ENCODE measurements around the gene PDLIM1. TPM values are rescaled to one million over a fixed set of nuclear protein-coding genes. Genes with fewer than 3 reads are reported as not detected.

PDLIM1 gene
- total and polyA plus RNA-seq, 9 donors: 6.1 to 76.7 (median 47.8) TPM

- Histone ChIP-seq H3K9me3 (replicated peaks; ENCODE audit: control insufficient read depth, low read depth, low read length) (no peaks in the 10 kb centered on the region), H3K27ac (ENCODE audit: low read length) (peak overlapping the region; percentile 72), H3K27me3 (ENCODE audit: control insufficient read depth, insufficient read depth, low read length) (no peaks in the 10 kb centered on the region), H3K4me3 (ENCODE audit: low read length) (no peak overlapping the region), H3K36me3 (ENCODE audit: control insufficient read depth, insufficient read depth, low read length) (peaks cover 2% of the 10 kb centered on the region), H3K4me1 (ENCODE audit: control insufficient read depth, insufficient read depth, low read length) (peaks cover 3% of the 10 kb centered on the region)
- peak; percentile 77 for DNase-seq
- no CpG with 5 or more reads among the region's 1 CpG for WGBS (ENCODE audit: insufficient coverage)
These were observed 24.1 kb downstream of the PDLIM1 start for GRCh38 chr10:95266674-95267095.

GRCh38 chr10:95265572-95265971 is 25.2 kb downstream of the PDLIM1 start:
- no peak overlapping the region for H3K4me3 ChIP-seq (ENCODE audit: low read length)
- no peaks in the 10 kb centered on the region for H3K27me3 ChIP-seq (ENCODE audit: control insufficient read depth, insufficient read depth, low read length)
- peaks cover 10% of the 10 kb centered on the region for H3K4me1 ChIP-seq (ENCODE audit: control insufficient read depth, insufficient read depth, low read length)
- H3K9me3 ChIP-seq (replicated peaks; ENCODE audit: control insufficient read depth, low read depth, low read length): no peaks in the 10 kb centered on the region
- WGBS (ENCODE audit: insufficient coverage): 98% methylated on average over 7 of the region's 8 CpGs
- no peak overlapping the region for H3K27ac ChIP-seq (ENCODE audit: low read length)
- no peak for DNase-seq
- peaks cover 2% of the 10 kb centered on the region for H3K36me3 ChIP-seq (ENCODE audit: control insufficient read depth, insufficient read depth, low read length)

GRCh38 chr10:95264227-95265051 is 26.4 kb downstream of the PDLIM1 start:
- Histone ChIP-seq H3K27me3 (ENCODE audit: control insufficient read depth, insufficient read depth, low read length) (no peaks in the 10 kb centered on the region), H3K27ac (ENCODE audit: low read length) (no peak overlapping the region), H3K4me3 (ENCODE audit: low read length) (no peak overlapping the region), H3K4me1 (ENCODE audit: control insufficient read depth, insufficient read depth, low read length) (peaks cover 12% of the 10 kb centered on the region), H3K36me3 (ENCODE audit: control insufficient read depth, insufficient read depth, low read length) (peaks cover 2% of the 10 kb centered on the region), H3K9me3 (replicated peaks; ENCODE audit: control insufficient read depth, low read depth, low read length) (no peaks in the 10 kb centered on the region)
- WGBS (ENCODE audit: insufficient coverage): 60% methylated on average over 2 of the region's 6 CpGs
- DNase-seq: no peak

GRCh38 chr10:95263864-95264226 is 27.0 kb downstream of the PDLIM1 start:
- DNase-seq: no peak
- Histone ChIP-seq H3K36me3 (ENCODE audit: control insufficient read depth, insufficient read depth, low read length) (peaks cover 2% of the 10 kb centered on the region), H3K27me3 (ENCODE audit: control insufficient read depth, insufficient read depth, low read length) (no peaks in the 10 kb centered on the region), H3K9me3 (replicated peaks; ENCODE audit: control insufficient read depth, low read depth, low read length) (no peaks in the 10 kb centered on the region), H3K4me1 (ENCODE audit: control insufficient read depth, insufficient read depth, low read length) (peaks cover 12% of the 10 kb centered on the region), H3K27ac (ENCODE audit: low read length) (no peak overlapping the region), H3K4me3 (ENCODE audit: low read length) (no peak overlapping the region)
- WGBS (ENCODE audit: insufficient coverage): 91% methylated on average over 7 of the region's 7 CpGs

- Histone ChIP-seq H3K9me3 (replicated peaks; ENCODE audit: control insufficient read depth, low read depth, low read length) (no peaks in the 10 kb centered on the region), H3K36me3 (ENCODE audit: control insufficient read depth, insufficient read depth, low read length) (peaks cover 2% of the 10 kb centered on the region), H3K27me3 (ENCODE audit: control insufficient read depth, insufficient read depth, low read length) (no peaks in the 10 kb centered on the region), H3K4me3 (ENCODE audit: low read length) (no peak overlapping the region), H3K27ac (ENCODE audit: low read length) (no peak overlapping the region), H3K4me1 (ENCODE audit: control insufficient read depth, insufficient read depth, low read length) (peaks cover 12% of the 10 kb centered on the region)
- no peak for DNase-seq
- 54% methylated on average over 2 of the region's 5 CpGs for WGBS (ENCODE audit: insufficient coverage)
These were observed 27.9 kb downstream of the PDLIM1 start for GRCh38 chr10:95262763-95263518.

GRCh38 chr10:95261926-95262325 is 28.9 kb downstream of the PDLIM1 start:
- Histone ChIP-seq H3K36me3 (ENCODE audit: control insufficient read depth, insufficient read depth, low read length) (peaks cover 2% of the 10 kb centered on the region), H3K4me3 (ENCODE audit: low read length) (no peak overlapping the region), H3K27me3 (ENCODE audit: control insufficient read depth, insufficient read depth, low read length) (no peaks in the 10 kb centered on the region), H3K4me1 (ENCODE audit: control insufficient read depth, insufficient read depth, low read length) (peaks cover 12% of the 10 kb centered on the region), H3K27ac (ENCODE audit: low read length) (no peak overlapping the region), H3K9me3 (replicated peaks; ENCODE audit: control insufficient read depth, low read depth, low read length) (no peaks in the 10 kb centered on the region)
- no peak for DNase-seq
- WGBS (ENCODE audit: insufficient coverage): no CpG with 5 or more reads among the region's 3 CpGs

- Histone ChIP-seq H3K27ac (ENCODE audit: low read length) (no peak overlapping the region), H3K4me3 (ENCODE audit: low read length) (no peak overlapping the region), H3K36me3 (ENCODE audit: control insufficient read depth, insufficient read depth, low read length) (peaks cover 2% of the 10 kb centered on the region), H3K4me1 (ENCODE audit: control insufficient read depth, insufficient read depth, low read length) (peaks cover 9% of the 10 kb centered on the region), H3K27me3 (ENCODE audit: control insufficient read depth, insufficient read depth, low read length) (no peaks in the 10 kb centered on the region), H3K9me3 (replicated peaks; ENCODE audit: control insufficient read depth, low read depth, low read length) (no peaks in the 10 kb centered on the region)
- DNase-seq: peak; percentile 16
- WGBS (ENCODE audit: insufficient coverage): 41% methylated on average over 2 of the region's 4 CpGs
These were observed 29.8 kb downstream of the PDLIM1 start for GRCh38 chr10:95260909-95261552.

- Histone ChIP-seq H3K27ac (ENCODE audit: low read length) (no peak overlapping the region), H3K4me1 (ENCODE audit: control insufficient read depth, insufficient read depth, low read length) (peaks cover 9% of the 10 kb centered on the region), H3K36me3 (ENCODE audit: control insufficient read depth, insufficient read depth, low read length) (peaks cover 2% of the 10 kb centered on the region), H3K9me3 (replicated peaks; ENCODE audit: control insufficient read depth, low read depth, low read length) (no peaks in the 10 kb centered on the region), H3K27me3 (ENCODE audit: control insufficient read depth, insufficient read depth, low read length) (no peaks in the 10 kb centered on the region), H3K4me3 (ENCODE audit: low read length) (no peak overlapping the region)
- peak; percentile 42 for DNase-seq
- WGBS (ENCODE audit: insufficient coverage): 25% methylated on average over 2 of the region's 3 CpGs
These were observed 30.4 kb downstream of the PDLIM1 start for GRCh38 chr10:95260397-95260881.

GRCh38 chr10:95257849-95258248 is 33.0 kb downstream of the PDLIM1 start:
- no peak overlapping the region for H3K27ac ChIP-seq (ENCODE audit: low read length)
- peaks cover 9% of the 10 kb centered on the region for H3K4me1 ChIP-seq (ENCODE audit: control insufficient read depth, insufficient read depth, low read length)
- no peak for DNase-seq
- no peaks in the 10 kb centered on the region for H3K27me3 ChIP-seq (ENCODE audit: control insufficient read depth, insufficient read depth, low read length)
- H3K9me3 ChIP-seq (replicated peaks; ENCODE audit: control insufficient read depth, low read depth, low read length): no peaks in the 10 kb centered on the region
- no peak overlapping the region for H3K4me3 ChIP-seq (ENCODE audit: low read length)
- H3K36me3 ChIP-seq (ENCODE audit: control insufficient read depth, insufficient read depth, low read length): no peaks in the 10 kb centered on the region
- WGBS (ENCODE audit: insufficient coverage): 94% methylated on average over 3 of the region's 7 CpGs

GRCh38 chr10:95256268-95256667 is 34.5 kb downstream of the PDLIM1 start:
- H3K9me3 ChIP-seq (replicated peaks; ENCODE audit: control insufficient read depth, low read depth, low read length): no peaks in the 10 kb centered on the region
- peaks cover 8% of the 10 kb centered on the region for H3K4me1 ChIP-seq (ENCODE audit: control insufficient read depth, insufficient read depth, low read length)
- H3K27me3 ChIP-seq (ENCODE audit: control insufficient read depth, insufficient read depth, low read length): no peaks in the 10 kb centered on the region
- H3K36me3 ChIP-seq (ENCODE audit: control insufficient read depth, insufficient read depth, low read length): no peaks in the 10 kb centered on the region
- no CpG with 5 or more reads among the region's 1 CpG for WGBS (ENCODE audit: insufficient coverage)
- H3K4me3 ChIP-seq (ENCODE audit: low read length): no peak overlapping the region
- no peak for DNase-seq
- H3K27ac ChIP-seq (ENCODE audit: low read length): no peak overlapping the region

All from muscle of leg (tissue), 11 donors.